Measurements from ENCODE around the gene KLHL29. TPM values are rescaled to one million over a fixed set of nuclear protein-coding genes. Genes with fewer than 3 reads are reported as not detected.

Gene KLHL29
- total and polyA plus RNA-seq, 10 of the 15 experiments (the other 5 are each of a cell fraction or from before 2014, with no cell fraction given) = 1.4 to 19.5 (median 6.1) TPM

GRCh38 chr2:23681356-23682140, 296.6 kb downstream of the KLHL29 start:
- CTCF ChIA-PET = no interaction called here
- ATAC-seq = no peak
- POLR2A ChIA-PET = no interaction called here
- no peak overlapping the region for H3K9ac ChIP-seq (ENCODE audit: control insufficient read depth, insufficient read depth, low read length)
- H2AFZ ChIP-seq (ENCODE audit: control insufficient read depth, low read depth, low read length) = no peak overlapping the region
- no peak for DNase-seq (ENCODE audit: low read depth, low spot score)
- no peaks in the 10 kb centered on the region for H3K27me3 ChIP-seq (replicated peaks in 1 of 2; ENCODE audit: control insufficient read depth in 2 of 2, insufficient read depth in 2 of 2, low read length in 1 of 2)
- H4K20me1 ChIP-seq (ENCODE audit: control insufficient read depth, insufficient read depth) = no peaks in the 10 kb centered on the region
- no peaks in the 10 kb centered on the region for H3K4me1 ChIP-seq (ENCODE audit: control insufficient read depth, insufficient read depth, low read length)
- no TSS peak for BruUV-seq (replicated peaks)
- H3K36me3 ChIP-seq (ENCODE audit: control insufficient read depth in 2 of 2, insufficient read depth in 2 of 2, low read length in 1 of 2) = peaks cover 0 to 2% of the 10 kb centered on the region in 2 experiments; a peak in 3 of 4 replicates
- WGBS (ENCODE audit: insufficient coverage, insufficient replicate concordance, low lambda C conversion rate, missing lambda C conversion rate) = 90% methylated on average over 15 of the region's 15 CpGs
- SMC1A ChIA-PET (ENCODE audit: uncharacterized antibody, unreplicated experiment) = no interaction called here
- no peak for FAIRE-seq
- in situ Hi-C loops (cut with MboI) (no loop called here), intact Hi-C loops (cut with micrococcal nuclease; ENCODE audit: unreplicated experiment) (no loop called here)
- TF ChIP-seq TAF1 (IDR thresholded peaks at IDR 0.05; ENCODE audit: borderline replicate concordance, low read depth, low read length) = no peak
- no peak for TF ChIP-seq RB1 (IDR thresholded peaks at IDR 0.05; ENCODE audit: borderline replicate concordance)
- TF ChIP-seq POLR2A (IDR thresholded peaks at IDR 0.05; ENCODE audit: low read depth, low read length) = no peak; the same call in 1 of the 2 replicates
- TF ChIP-seq ATF3 (IDR thresholded peaks at IDR 0.05; ENCODE audit: borderline replicate concordance, extremely low read depth, low read depth, low read length) = no peak
- TF ChIP-seq ZSCAN29 (IDR thresholded peaks at IDR 0.05) = no peak
- no peak for TF ChIP-seq ZNF622 (IDR thresholded peaks at IDR 0.05)
- no peak for TF ChIP-seq SREBF1 (IDR thresholded peaks at IDR 0.05; ENCODE audit: low read length)
- no peak for TF ChIP-seq STAT3 (IDR thresholded peaks at IDR 0.05; ENCODE audit: low read depth, low read length)
- TF ChIP-seq ATF7 (IDR thresholded peaks at IDR 0.05; ENCODE audit: low read depth) = no peak
- no peak for TF ChIP-seq ZBTB11 (CRISPR knock-in tag; IDR thresholded peaks at IDR 0.05)
- TF ChIP-seq PRDM15 (CRISPR knock-in tag; IDR thresholded peaks at IDR 0.05) = no peak
- no peak for TF ChIP-seq TCF7 (IDR thresholded peaks at IDR 0.05; ENCODE audit: borderline replicate concordance)
- H3K9me3 ChIP-seq (replicated peaks; ENCODE audit: control insufficient read depth, insufficient read depth, low read length) = no peaks in the 10 kb centered on the region
- H3K79me2 ChIP-seq (ENCODE audit: control insufficient read depth, insufficient read depth, low read length) = no peaks in the 10 kb centered on the region
- RAD21 ChIA-PET (ENCODE audit: unreplicated experiment) = no interaction called here
- H3K27ac ChIP-seq (ENCODE audit: control insufficient read depth, insufficient read depth) = no peak overlapping the region
- H3K4me2 ChIP-seq (ENCODE audit: control insufficient read depth, insufficient read depth) = no peak overlapping the region
- no peak overlapping the region for H3K4me3 ChIP-seq
